A673 (cell line): ENCODE measurements around the gene MOCOS. TPM values are rescaled to one million over a fixed set of nuclear protein-coding genes. Genes with fewer than 3 reads are reported as not detected.

Experiments
- BruUV-seq: library from RNA; stranded (reverse); fragments of 400-500 nt; replicated peaks from 2 replicates; lab custom pipeline; 2021; lab: Mats Ljungman, UMichigan
- CTCF ChIA-PET: fragments of 300-600 bp; sonication (Branson Sonifier 250); formaldehyde crosslinking; loops from one replicate; lab custom pipeline; 2022; ENCODE audit warnings: antibody characterized with exemption; lab: Charles Lee
- POLR2A ChIA-PET: fragments of 300-600 bp; sonication (Branson Sonifier 250); formaldehyde crosslinking; loops from one replicate; lab custom pipeline; 2022; ENCODE audit warnings: antibody characterized with exemption; ENCODE audit not compliant: low non-redundant PET; lab: Charles Lee
- DNase-seq: peaks from one replicate; pipeline ENCODE4 v3.0.0-alpha.2; 2015; ENCODE audit warnings: low spot score
- H3K27ac ChIP-seq: fragments of 200-600 bp; sonication (generic); 2 replicates; pipeline ENCODE4 v1.5.1; 2016; ENCODE audit warnings: mixed run types, low read depth, mild to moderate bottlenecking, mixed read lengths, antibody characterized with exemption, low read length; ENCODE audit not compliant: poor library complexity, severe bottlenecking
- H3K27me3 ChIP-seq: fragments of 200-600 bp; sonication (generic); replicated peaks from 2 replicates; pipeline ENCODE4 v1.6.1; 2017; ENCODE audit warnings: mixed run types, low read depth, mild to moderate bottlenecking, mixed read lengths, antibody characterized with exemption, low read length; ENCODE audit not compliant: insufficient read depth, poor library complexity
- H3K36me3 ChIP-seq: fragments of 200-600 bp; sonication (generic); 2 replicates; pipeline ENCODE4 v1.6.1; 2016; ENCODE audit warnings: mixed run types, mild to moderate bottlenecking, mixed read lengths, antibody characterized with exemption, low read length; ENCODE audit not compliant: insufficient read depth, poor library complexity, severe bottlenecking
- H3K4me1 ChIP-seq: fragments of 200-600 bp; sonication (generic); 2 replicates; pipeline ENCODE4 v1.6.1; 2017; ENCODE audit warnings: mixed run types, mild to moderate bottlenecking, mixed read lengths, antibody characterized with exemption, low read length; ENCODE audit not compliant: insufficient read depth, poor library complexity, severe bottlenecking
- H3K4me3 ChIP-seq: fragments of 200-600 bp; sonication (generic); 2 replicates; pipeline ENCODE4 v1.5.1; 2016; ENCODE audit warnings: low read depth, mixed run types, mild to moderate bottlenecking, mixed read lengths, low read length; ENCODE audit not compliant: poor library complexity, severe bottlenecking
- H3K9me3 ChIP-seq: fragments of 200-600 bp; sonication (generic); 2 replicates; pipeline ENCODE4 v1.6.1; 2016; ENCODE audit warnings: mixed run types, low read depth, mild to moderate bottlenecking, mixed read lengths, antibody characterized with exemption, low read length; ENCODE audit not compliant: poor library complexity, severe bottlenecking
- CTCF ChIP-seq: fragments of 300-800, 200-600 bp; sonication (generic); conservative IDR thresholded peaks from 2 replicates; pipeline ENCODE4 v1.5.1; 2017; ENCODE audit warnings: low read depth, mild to moderate bottlenecking, antibody characterized with exemption, low read length, moderate library complexity, mixed read lengths
- EZH2 ChIP-seq: fragments of 200-600 bp; sonication (generic); IDR thresholded peaks from 2 replicates; pipeline ENCODE4 v1.6.1; 2017; ENCODE audit warnings: borderline replicate concordance, low read depth, mild to moderate bottlenecking, mixed read lengths, antibody characterized with exemption, low read length; ENCODE audit not compliant: poor library complexity, severe bottlenecking
- intact Hi-C: fragments of 100-400 bp; cut with micrococcal nuclease; formaldehyde crosslinking; loops from one replicate; pipeline ENCODE4 v1.10.0; 2022; ENCODE audit not compliant: unreplicated experiment
- total RNA-seq: library from RNA; stranded (reverse); gene quantifications from 2 replicates; pipeline ENCODE4 v1.2.3, GENCODE V29; 2021

The MOCOS gene
- total RNA-seq, 1 experiment from 2014 or later = not detected

DNA sequence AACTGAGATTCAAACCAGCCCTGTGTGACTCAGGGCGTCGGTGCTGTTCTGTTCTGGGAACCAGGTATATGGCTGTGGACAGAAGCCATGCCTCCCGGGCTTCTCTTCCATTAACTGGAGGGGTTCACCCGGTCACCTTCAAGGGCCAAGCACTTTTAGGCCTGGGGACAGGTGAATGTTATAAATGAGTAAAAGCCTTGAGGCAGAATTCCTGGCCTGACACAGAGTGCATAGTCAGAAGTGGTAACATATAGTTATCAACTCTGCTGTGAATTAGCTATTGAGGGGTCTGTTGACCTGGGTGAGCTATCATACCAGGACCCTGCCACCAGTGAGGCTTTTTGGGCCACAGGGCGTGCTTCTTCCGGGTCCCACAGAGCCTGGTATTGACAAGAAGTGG, 112.9 kb downstream of the MOCOS start:
- H3K36me3 ChIP-seq = no peaks in the 10 kb centered on the region
- TF ChIP-seq EZH2 (no peak), CTCF (no peak)
- peaks cover 5% of the 10 kb centered on the region for H3K4me1 ChIP-seq
- POLR2A ChIA-PET = no interaction called here
- intact Hi-C loops = no loop called here
- H3K27ac ChIP-seq = no peak overlapping the region
- no peaks in the 10 kb centered on the region for H3K9me3 ChIP-seq
- CTCF ChIA-PET = no interaction called here
- no peak overlapping the region for H3K4me3 ChIP-seq
- DNase-seq = no peak
- H3K27me3 ChIP-seq = peaks cover 86% of the 10 kb centered on the region
- no TSS peak for BruUV-seq

GRCh38 chr18:36301884-36302283, 114.6 kb downstream of the MOCOS start:
- Histone ChIP-seq H3K4me1 (peaks cover 5% of the 10 kb centered on the region), H3K9me3 (no peaks in the 10 kb centered on the region), H3K27me3 (peaks cover 84% of the 10 kb centered on the region), H3K4me3 (no peak overlapping the region), H3K27ac (no peak overlapping the region), H3K36me3 (no peaks in the 10 kb centered on the region)
- POLR2A ChIA-PET = no interaction called here
- TF ChIP-seq EZH2 (no peak), CTCF (no peak)
- intact Hi-C loops = no loop called here
- no TSS peak for BruUV-seq
- DNase-seq = no peak
- CTCF ChIA-PET = no interaction called here

DNA sequence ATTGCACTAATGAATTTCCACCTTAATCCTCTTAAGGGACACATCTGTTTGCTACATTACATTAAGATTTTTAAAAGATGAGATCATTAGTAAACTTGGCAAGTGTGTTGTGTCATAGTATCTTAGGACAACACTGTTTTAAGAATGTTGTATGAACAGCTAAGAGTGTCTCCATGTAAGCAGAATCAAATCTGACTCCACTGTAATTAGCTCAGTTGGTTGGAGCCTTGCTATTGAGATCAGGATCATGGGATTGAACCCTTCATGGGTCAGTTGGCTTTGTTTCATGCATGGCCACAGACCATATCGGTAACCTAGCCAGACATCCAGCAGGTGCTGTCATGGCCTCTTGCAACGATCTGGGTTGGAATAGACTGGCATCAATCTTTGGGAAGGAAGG, 115.4 kb downstream of the MOCOS start:
- H3K36me3 ChIP-seq = no peaks in the 10 kb centered on the region
- CTCF ChIA-PET = no interaction called here
- H3K4me3 ChIP-seq = no peak overlapping the region
- POLR2A ChIA-PET = no interaction called here
- H3K27ac ChIP-seq = no peak overlapping the region
- no peaks in the 10 kb centered on the region for H3K9me3 ChIP-seq
- DNase-seq = no peak
- H3K4me1 ChIP-seq = peaks cover 4% of the 10 kb centered on the region
- peaks cover 83% of the 10 kb centered on the region for H3K27me3 ChIP-seq
- intact Hi-C loops = no loop called here
- BruUV-seq = no TSS peak
- TF ChIP-seq EZH2 = no peak
- no peak for TF ChIP-seq CTCF
